HG03039 (cell line): Measurements from ENCODE around the gene ERBB4.
"Not testable (repeated sequence)": the region's sequence is repeated elsewhere in the genome, so short reads cannot be mapped to it uniquely, and the experiment has no call there.

Experiments used
- ATAC-seq: cut with Tn5 transposase; IDR thresholded peaks from one replicate; pipeline ENCODE4 v1.9.1; 2021; ENCODE audit warnings: mild to moderate bottlenecking, moderate library complexity; ENCODE audit not compliant: unreplicated experiment

Gene ERBB4

GRCh38 chr2:212530373-212530772 is 8.2 kb downstream of the ERBB4 start:
- no peak for ATAC-seq

GRCh38 chr2:212528106-212528856 is 10.3 kb downstream of the ERBB4 start:
- ATAC-seq: no peak

- no peak for ATAC-seq
Observed at GRCh38 chr2:212526059-212526458, 12.5 kb downstream of the ERBB4 start.

- no peak for ATAC-seq
Observed at GRCh38 chr2:212523756-212524155, 14.8 kb downstream of the ERBB4 start.

- no peak for ATAC-seq
Observed at GRCh38 chr2:212520340-212520739, 18.3 kb downstream of the ERBB4 start.

DNA sequence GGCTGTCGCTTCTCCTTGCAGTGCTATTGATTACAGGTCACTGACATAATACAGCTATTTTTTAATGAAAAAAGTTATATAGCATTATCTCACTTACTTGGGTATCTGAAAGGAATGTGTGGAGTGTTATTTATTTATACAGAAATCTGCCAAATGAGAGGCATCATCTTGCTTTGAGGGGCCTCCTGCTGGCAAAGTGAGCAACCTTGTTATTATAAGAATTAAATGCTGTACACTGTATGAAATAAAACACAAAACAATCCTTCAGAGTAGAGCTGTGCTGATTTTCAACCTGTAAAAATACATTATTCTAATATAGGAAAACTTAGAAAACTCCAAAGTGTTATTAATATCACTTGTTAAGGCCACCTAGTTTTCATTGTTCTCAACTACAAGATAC is 20.9 kb downstream of the ERBB4 start:
- ATAC-seq: no peak

- ATAC-seq: peak; percentile 83
Observed at GRCh38 chr2:212505586-212505985, 33.0 kb downstream of the ERBB4 start.

- no peak for ATAC-seq
Observed at GRCh38 chr2:212495046-212495445, 43.6 kb downstream of the ERBB4 start.

DNA sequence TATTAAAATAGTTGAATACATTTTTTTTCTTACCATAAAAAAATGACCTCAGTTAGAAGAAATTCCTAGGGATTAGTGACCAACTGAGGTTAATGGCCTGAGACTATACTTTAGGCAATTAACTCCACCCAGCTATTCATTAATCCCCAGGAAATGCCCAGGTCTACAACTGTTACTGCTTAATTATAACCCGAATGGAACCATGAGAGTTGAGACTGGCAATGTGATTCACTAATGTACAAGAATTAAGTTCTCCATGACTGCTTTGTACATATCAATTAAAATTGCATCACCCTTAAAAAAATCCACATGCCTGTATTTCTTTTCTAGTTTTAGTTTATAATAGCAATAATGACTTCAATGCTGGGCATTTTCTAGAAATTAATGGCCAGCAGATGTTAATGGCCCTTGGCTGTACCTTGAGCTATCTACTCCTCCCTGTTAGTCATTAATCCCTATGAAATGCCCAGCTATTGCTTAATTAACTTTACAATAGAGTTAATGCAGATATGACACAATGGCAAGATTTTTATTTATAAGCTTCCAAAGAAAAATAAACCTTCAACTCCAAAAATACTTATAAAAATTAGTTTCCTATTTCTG is 44.1 kb downstream of the ERBB4 start:
- ATAC-seq: no peak

DNA sequence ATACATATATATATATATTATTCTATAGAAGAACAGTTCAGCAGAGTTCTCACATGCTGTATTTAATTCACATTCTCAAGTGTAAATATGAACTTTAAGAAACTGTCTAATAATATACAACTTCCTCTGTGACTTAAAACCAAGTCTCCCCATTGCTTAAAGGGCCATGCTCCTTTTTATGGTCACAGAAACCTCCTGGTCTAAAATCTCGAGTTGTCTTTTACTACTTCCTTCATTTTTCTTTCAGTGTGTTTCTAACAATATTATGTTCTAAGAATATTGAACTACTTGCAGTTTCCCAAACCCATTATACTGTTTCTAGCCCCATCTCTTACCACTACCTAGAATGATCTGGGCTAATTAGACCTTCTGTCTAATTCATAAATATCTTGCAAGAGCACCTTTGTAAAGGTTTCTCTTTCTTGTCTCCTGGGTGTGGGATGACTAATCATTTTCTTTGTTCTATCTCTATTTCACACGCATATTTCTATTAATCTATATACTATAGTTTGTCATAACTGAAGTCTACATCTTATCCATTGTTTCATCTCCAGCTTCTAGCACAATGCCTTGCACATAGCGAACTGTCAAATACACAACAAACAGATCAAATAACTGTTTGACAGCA is 48.8 kb downstream of the ERBB4 start:
- no peak for ATAC-seq

- ATAC-seq: no peak
Observed at GRCh38 chr2:212488611-212489010, 50.0 kb downstream of the ERBB4 start.

DNA sequence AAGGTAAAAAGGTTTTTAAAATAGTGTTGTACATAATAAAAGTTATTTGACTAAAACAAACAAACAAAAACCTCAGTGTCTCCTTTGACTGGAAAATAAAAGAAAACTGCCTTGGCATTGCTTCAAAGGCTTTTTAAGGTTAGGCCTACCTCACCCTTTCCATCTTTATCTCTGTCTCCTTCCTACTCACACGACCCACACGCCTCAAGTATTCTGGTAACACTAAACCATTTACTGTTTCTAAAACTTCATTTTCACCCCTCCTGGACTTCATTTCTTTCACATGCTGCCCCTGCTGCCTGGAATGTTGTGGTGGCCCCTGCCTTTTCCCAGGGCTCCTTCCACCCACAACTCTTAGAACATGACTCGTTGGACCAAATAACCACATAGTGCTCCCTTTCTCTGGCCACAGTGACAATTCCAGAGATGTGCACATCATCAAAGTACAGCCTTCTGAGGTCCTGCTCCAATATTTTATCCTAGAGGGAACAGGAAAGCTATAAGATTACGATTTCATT is 54.0 kb downstream of the ERBB4 start:
- ATAC-seq: no peak

GRCh38 chr2:212480447-212480846 is 58.2 kb downstream of the ERBB4 start:
- no peak for ATAC-seq

- no peak for ATAC-seq
Observed at GRCh38 chr2:212477571-212477970, 61.0 kb downstream of the ERBB4 start.

DNA sequence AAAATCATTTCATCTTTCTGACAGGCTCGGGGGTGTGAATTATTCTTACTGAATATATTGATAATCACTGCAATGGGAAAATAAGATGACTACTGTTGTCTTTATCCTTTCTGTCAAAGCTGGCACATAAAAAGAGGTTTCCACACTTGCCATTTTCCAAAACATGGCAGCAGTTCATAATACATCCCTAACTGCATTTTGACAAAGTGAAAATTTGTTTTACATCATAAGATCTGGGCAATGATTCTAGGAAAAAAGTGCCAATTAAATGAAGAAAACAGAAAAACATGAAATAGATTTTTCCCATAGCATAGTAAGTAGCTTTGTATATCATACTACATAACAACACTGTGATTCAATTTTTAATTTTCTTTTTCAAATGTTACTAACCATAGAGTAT is 65.4 kb downstream of the ERBB4 start:
- no peak for ATAC-seq

GRCh38 chr2:212467551-212467950 is 71.1 kb downstream of the ERBB4 start:
- not testable (repeated sequence) for ATAC-seq

- ATAC-seq: no peak
Observed at GRCh38 chr2:212465456-212465855, 73.1 kb downstream of the ERBB4 start.

- ATAC-seq: not testable (repeated sequence)
Observed at GRCh38 chr2:212461708-212462107, 76.9 kb downstream of the ERBB4 start.

- no peak for ATAC-seq
Observed at GRCh38 chr2:212454149-212454548, 84.5 kb downstream of the ERBB4 start.

DNA sequence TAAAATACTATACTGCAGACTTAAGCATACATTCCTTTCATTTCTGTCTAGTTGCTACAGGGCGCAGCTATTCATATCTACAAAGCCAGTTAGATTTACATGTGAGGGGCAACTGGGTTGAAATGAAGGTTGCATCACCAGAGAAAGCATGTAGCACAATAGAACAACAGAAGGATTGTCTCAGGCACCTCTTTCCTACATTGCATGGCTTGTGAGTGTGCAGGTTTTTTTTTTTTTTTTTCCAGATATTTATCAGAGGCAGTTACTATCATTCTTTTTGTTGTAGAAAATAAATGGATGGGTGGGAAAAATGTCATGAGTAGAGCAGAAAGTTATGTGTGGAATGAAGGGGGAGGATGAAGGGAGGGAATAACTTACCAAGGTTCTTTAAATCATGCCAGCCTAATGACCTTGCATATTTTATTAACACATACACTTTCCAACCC is 86.8 kb downstream of the ERBB4 start:
- ATAC-seq: no peak

GRCh38 chr2:212448698-212449097 is 89.9 kb downstream of the ERBB4 start:
- ATAC-seq: no peak

DNA sequence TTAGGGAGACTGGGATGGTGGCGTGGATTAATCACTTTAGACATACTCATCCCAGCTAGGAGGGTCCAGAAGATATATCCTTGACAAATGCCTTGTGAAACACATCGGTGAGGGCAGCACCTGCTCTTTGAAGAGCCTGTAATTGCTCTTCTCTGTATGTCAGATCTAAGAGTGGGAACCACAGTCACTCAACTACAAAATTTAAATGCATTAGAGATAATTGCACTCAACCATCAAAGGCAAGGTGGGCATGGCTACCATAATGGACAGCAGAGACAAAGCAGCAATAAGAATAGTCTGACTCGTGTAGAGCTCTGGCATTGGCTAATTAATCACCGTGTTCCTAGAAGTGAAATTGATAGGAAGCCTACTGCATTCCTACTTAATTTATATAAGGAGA is 96.8 kb downstream of the ERBB4 start:
- no peak for ATAC-seq
